Prostate gland (tissue), 2 donors: ENCODE data around the gene APH1A. TPM values are rescaled to one million over a fixed set of nuclear protein-coding genes. Genes with fewer than 3 reads are reported as not detected.

Experiments
- small RNA-seq, 2 donors: library from RNA; depleted of rRNA; stranded (forward); fragments of <200 nt; gene quantifications; one replicate each; pipeline ENCODE3, GENCODE V24; 2016
- total RNA-seq, 2 donors: library from RNA; depleted of rRNA; stranded (reverse); fragments of >200 nt; gene quantifications; one replicate each; pipeline ENCODE4 v1.1.0, GENCODE V29; 2016

APH1A gene
- total RNA-seq, 2 donors from 2014 or later, result 122 to 130 TPM

Small RNA genes lying within 50 kb of the gene (small RNA-seq; reads per million reads assigned to genes)
- 0 to 0.37 reads per million in 2 donors for gene RNU2-17P

Other genes with a start within 250 kb of the APH1A start
- gene VPS45, start 201.2 kb downstream of the APH1A start, total RNA-seq, result 10 to 100 TPM; 29.6 to 33.3 TPM
- gene PLEKHO1, start 119.1 kb downstream of the APH1A start, total RNA-seq, result 10 to 100 TPM; 33.1 to 75.0 TPM
- gene ANP32E, start 32.9 kb downstream of the APH1A start, total RNA-seq, result 10 to 100 TPM in 1 of 2 donors, 1 to 10 TPM in 1; 9.8 to 13.5 TPM
- gene CA14, start 11.2 kb downstream of the APH1A start, total RNA-seq, result 1 to 10 TPM in 1 of 2 donors, under 1 TPM in 1; 0.36 to 3.3 TPM
- gene C1orf54, start 3.8 kb upstream of the APH1A start, total RNA-seq, result 1 to 10 TPM; 1.4 to 8.2 TPM
- gene CIART, start 13.5 kb upstream of the APH1A start, total RNA-seq, result 10 to 100 TPM in 1 of 2 donors, 1 to 10 TPM in 1; 6.9 to 10.1 TPM
- 10 to 100 TPM; 40.1 to 49.0 TPM for gene MRPS21, start 24.8 kb upstream of the APH1A start, total RNA-seq
- 10 to 100 TPM; 41.1 to 61.8 TPM for gene PRPF3, start 52.5 kb upstream of the APH1A start, total RNA-seq
- 10 to 100 TPM; 20.6 to 31.4 TPM for gene RPRD2, start 95.1 kb upstream of the APH1A start, total RNA-seq
- 10 to 100 TPM; 17.4 to 30.2 TPM for gene TARS2, start 218.4 kb upstream of the APH1A start, total RNA-seq
- 10 to 100 TPM in 1 of 2 donors, 1 to 10 TPM in 1; 4.7 to 12.3 TPM for gene ECM1, start 239.1 kb upstream of the APH1A start, total RNA-seq
- gene FALEC, start 246.7 kb upstream of the APH1A start, total RNA-seq, result not detected